Kidney epithelial cell (primary cell): ENCODE measurements around the gene ME2. TPM values are rescaled to one million over a fixed set of nuclear protein-coding genes. Genes with fewer than 3 reads are reported as not detected.

ENCODE experiments used
- DNase-seq: peaks from one replicate; pipeline ENCODE4 v3.0.0-alpha.2; 2010; ENCODE audit warnings: low read depth
- H3K27me3 ChIP-seq: 2 replicates; pipeline ENCODE4 v1.6.0; 2011; ENCODE audit warnings: low read length; ENCODE audit not compliant: control insufficient read depth, insufficient read depth
- H3K36me3 ChIP-seq: 2 replicates; pipeline ENCODE4 v1.5.1; 2011; ENCODE audit warnings: low read length; ENCODE audit not compliant: control insufficient read depth, insufficient read depth
- H3K4me3 ChIP-seq: 2 replicates; pipeline ENCODE4 v1.5.1; 2011; ENCODE audit warnings: low read depth, mild to moderate bottlenecking, control low read depth, low read length
- total RNA-seq: library from RNA; depleted of rRNA; stranded (reverse); fragments of >200 nt; gene quantifications from 2 replicates; pipeline ENCODE4 v1.2.3, GENCODE V29; 2015
- TF ChIP-seq, protein P1 (sequence below): IDR thresholded peaks from 2 replicates; pipeline ENCODE4 v1.5.1; 2011; ENCODE audit warnings: mild to moderate bottlenecking, moderate library complexity, low read length, control low read depth, inconsistent platforms; ENCODE audit not compliant: insufficient read depth, poor library complexity, severe bottlenecking

Gene ME2
- total RNA-seq, 1 donor from 2014 or later, result 72.4 TPM

DNA sequence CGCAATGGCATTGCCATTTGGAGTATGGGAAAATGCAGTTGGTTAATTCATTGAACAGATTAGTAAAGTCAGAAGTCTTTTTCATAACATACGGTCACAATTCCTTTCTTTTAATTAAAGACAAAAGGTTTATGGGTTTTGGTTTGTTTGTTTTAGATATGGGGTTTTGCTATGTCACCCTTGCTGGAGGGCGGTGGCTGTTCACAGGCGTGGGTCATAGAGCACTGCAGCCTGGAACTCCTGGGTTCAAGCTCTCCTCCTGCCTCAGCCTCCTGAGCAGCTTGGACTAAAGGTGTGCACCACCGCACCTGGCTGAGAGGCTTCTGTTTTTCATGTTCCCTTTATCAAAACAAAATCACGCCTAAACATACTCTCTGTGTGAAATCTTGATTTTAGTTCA is 70.3 kb downstream of the ME2 start:
- Histone ChIP-seq H3K27me3 (no peaks in the 10 kb centered on the region), H3K4me3 (no peak overlapping the region), H3K36me3 (no peaks in the 10 kb centered on the region)
- TF ChIP-seq, protein P1, sequence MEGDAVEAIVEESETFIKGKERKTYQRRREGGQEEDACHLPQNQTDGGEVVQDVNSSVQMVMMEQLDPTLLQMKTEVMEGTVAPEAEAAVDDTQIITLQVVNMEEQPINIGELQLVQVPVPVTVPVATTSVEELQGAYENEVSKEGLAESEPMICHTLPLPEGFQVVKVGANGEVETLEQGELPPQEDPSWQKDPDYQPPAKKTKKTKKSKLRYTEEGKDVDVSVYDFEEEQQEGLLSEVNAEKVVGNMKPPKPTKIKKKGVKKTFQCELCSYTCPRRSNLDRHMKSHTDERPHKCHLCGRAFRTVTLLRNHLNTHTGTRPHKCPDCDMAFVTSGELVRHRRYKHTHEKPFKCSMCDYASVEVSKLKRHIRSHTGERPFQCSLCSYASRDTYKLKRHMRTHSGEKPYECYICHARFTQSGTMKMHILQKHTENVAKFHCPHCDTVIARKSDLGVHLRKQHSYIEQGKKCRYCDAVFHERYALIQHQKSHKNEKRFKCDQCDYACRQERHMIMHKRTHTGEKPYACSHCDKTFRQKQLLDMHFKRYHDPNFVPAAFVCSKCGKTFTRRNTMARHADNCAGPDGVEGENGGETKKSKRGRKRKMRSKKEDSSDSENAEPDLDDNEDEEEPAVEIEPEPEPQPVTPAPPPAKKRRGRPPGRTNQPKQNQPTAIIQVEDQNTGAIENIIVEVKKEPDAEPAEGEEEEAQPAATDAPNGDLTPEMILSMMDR, result no peak
- DNase-seq, result no peak

DNA sequence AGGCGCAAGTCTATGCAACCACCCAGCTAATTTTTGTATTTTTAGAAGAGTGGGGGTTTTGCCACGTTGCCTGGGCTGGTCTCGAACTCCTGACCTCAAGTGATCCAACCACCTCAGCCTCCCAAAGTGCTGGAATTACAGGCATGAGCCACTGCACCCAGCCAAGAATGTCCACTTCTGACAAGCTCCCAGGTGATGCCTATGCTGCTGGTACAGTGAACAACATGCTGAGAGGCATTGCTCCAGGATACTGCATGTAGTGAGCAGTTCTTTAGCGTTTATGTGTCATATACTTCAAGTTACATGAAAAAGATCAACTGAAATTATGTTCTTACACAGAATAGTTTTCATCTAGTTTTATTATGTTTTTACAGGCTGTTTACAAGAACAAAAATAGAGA is 71.7 kb downstream of the ME2 start:
- no peak for DNase-seq
- Histone ChIP-seq H3K4me3 (no peak overlapping the region), H3K36me3 (no peaks in the 10 kb centered on the region), H3K27me3 (no peaks in the 10 kb centered on the region)
- TF ChIP-seq, protein P1, result no peak

DNA sequence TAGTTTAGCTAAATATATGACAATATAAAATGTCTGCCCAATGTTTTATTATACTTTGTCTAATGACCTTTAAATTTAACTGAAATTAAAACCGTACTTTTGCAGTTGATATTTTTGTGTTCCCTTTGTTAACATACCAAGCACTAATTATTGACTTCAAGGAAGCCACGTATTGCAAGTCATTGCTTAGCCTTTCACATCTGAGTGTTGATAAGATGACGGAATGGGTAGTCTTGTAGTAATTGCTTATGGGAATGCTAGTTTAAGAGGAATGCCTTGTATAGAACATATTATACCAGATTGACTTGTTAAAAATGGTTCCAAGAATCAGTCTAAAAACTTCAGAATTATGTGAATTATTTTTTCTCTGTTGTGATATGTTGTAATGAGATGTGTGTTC is 74.9 kb downstream of the ME2 start:
- H3K36me3 ChIP-seq, result no peaks in the 10 kb centered on the region
- TF ChIP-seq, protein P1, result no peak
- H3K4me3 ChIP-seq, result no peak overlapping the region
- DNase-seq, result no peak
- no peaks in the 10 kb centered on the region for H3K27me3 ChIP-seq

DNA sequence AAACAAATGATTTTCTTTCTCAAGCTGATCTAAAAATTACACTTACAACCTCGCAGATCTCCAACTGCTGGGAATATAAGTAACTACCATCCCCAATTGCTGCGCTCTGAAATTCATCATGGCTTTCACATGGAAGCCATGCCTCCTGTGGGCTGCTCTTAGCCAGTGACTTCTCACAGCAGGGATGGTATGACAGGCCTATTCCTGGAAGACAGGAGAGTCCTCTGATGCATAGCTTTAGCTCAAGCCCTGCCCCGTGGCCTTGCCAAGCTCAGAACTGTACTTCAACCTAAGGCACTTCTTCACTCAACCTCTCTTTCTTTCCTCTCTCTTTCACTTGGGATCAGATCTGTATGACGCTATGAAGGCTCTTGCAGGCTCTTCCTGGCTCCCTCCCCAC is 76.3 kb downstream of the ME2 start:
- Histone ChIP-seq H3K27me3 (no peaks in the 10 kb centered on the region), H3K4me3 (no peak overlapping the region), H3K36me3 (no peaks in the 10 kb centered on the region)
- DNase-seq, result no peak
- TF ChIP-seq, protein P1, result no peak

DNA sequence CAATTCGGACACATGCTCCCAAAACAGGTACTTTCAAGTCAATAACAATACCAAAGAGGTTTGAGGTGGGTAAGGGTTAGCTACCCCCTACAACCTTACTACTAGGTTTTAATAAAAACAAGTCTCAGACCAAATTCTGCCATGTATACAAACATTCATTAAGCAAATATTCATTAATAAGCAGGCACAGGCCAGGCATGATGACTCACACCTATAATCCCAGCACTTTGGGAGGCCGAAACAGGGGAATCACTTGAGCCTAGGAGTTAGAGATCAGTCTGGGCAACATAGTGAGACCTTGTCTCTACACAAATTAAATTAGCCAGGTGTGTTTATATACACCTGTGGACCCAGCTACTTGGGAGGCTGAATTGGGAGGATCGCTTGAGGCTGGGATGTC is 77.2 kb downstream of the ME2 start:
- Histone ChIP-seq H3K27me3 (no peaks in the 10 kb centered on the region), H3K4me3 (no peak overlapping the region), H3K36me3 (no peaks in the 10 kb centered on the region)
- DNase-seq, result no peak
- TF ChIP-seq, protein P1, result no peak

DNA sequence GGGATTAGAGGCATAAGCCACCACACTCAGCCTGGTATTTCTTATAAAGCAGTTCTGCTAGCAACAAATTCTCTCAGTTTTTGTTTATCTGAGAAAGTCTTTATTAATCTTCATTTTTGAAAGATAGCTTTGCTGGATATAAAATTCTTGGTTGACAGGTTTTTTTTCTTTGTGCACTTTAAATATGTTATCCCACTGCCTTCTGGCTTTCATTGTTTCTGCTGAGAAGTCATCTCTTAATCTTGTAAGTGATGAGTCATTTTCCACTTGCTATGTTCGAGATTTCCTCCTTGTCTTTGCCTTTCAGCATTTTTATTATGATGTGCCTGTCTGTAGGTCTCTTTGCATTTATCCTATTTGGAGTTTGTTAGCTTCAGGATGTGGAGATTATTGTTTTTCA is 83.1 kb downstream of the ME2 start:
- Histone ChIP-seq H3K4me3 (no peak overlapping the region), H3K36me3 (no peaks in the 10 kb centered on the region), H3K27me3 (no peaks in the 10 kb centered on the region)
- DNase-seq, result no peak
- TF ChIP-seq, protein P1, result no peak
